ENCODE measurements around the gene CKMT2. TPM values are rescaled to one million over a fixed set of nuclear protein-coding genes. Genes with fewer than 3 reads are reported as not detected.

Gene CKMT2
- total RNA-seq, 1 experiment from 2014 or later: 1.8 TPM

GRCh38 chr5:81230416-81230815 lies 2.7 kb upstream of the CKMT2 start (continued):
- TF ChIP-seq AFF4 (CRISPR knock-in tag; IDR thresholded peaks at IDR 0.05; ENCODE audit: borderline replicate concordance): no peak

- no peaks in the 10 kb centered on the region for H3K9me3 Mint-ChIP-seq
- peak overlapping the region; percentile 81 for H3K4me3 Mint-ChIP-seq
- ChIA-PET POLR2A (interaction anchor here (0.6 to 1.2 kb wide), 3 partner anchors 38 to 139 kb away, joined by 3 to 4 read pairs (median 3); no protein-coding TSS in a partner anchor), CTCF (interaction anchor here (0.5 to 3.4 kb wide), 5 partner anchors 26 to 239 kb away, joined by 3 to 19 read pairs (median 8); partner anchors contain the start of genes ACOT12 and ZCCHC9)
- H3K36me3 Mint-ChIP-seq: 0 out of 2 replicates have a peak, but pooled peaks cover 2% of the 10 kb centered on the region
- no peaks in the 10 kb centered on the region for H3K27me3 Mint-ChIP-seq (ENCODE audit: low read depth)
- no peak for DNase-seq (ENCODE audit: low spot score)
- peaks cover 29% of the 10 kb centered on the region for H3K4me1 Mint-ChIP-seq
- peak overlapping the region; percentile 41; the same call in 1 of the 2 replicates for H3K27ac Mint-ChIP-seq
- ATAC-seq: 0 out of 2 replicates have a peak, but pooled peaks have one; percentile 3
- no peak for TF ChIP-seq ZNF512 (CRISPR knock-in tag; IDR thresholded peaks at IDR 0.05; ENCODE audit: borderline replicate concordance)
- no peak for TF ChIP-seq ATF6 (CRISPR knock-in tag; IDR thresholded peaks at IDR 0.05)
- TF ChIP-seq SOX15 (CRISPR knock-in tag; IDR thresholded peaks at IDR 0.05): no peak
- TF ChIP-seq USF1 (CRISPR knock-in tag; IDR thresholded peaks at IDR 0.05): no peak
- TF ChIP-seq ZBTB21 (CRISPR knock-in tag; IDR thresholded peaks at IDR 0.05; ENCODE audit: borderline replicate concordance): no peak
- TF ChIP-seq OVOL2 (CRISPR knock-in tag; IDR thresholded peaks at IDR 0.05; ENCODE audit: borderline replicate concordance): no peak
- no peak for TF ChIP-seq MXD4 (CRISPR knock-in tag; IDR thresholded peaks at IDR 0.05; ENCODE audit: borderline replicate concordance)
- no peak for TF ChIP-seq CREB1 (CRISPR knock-in tag; IDR thresholded peaks at IDR 0.05)
- TF ChIP-seq NR1H2 (CRISPR knock-in tag; IDR thresholded peaks at IDR 0.05): no peak
- no peak for TF ChIP-seq ZSCAN18 (CRISPR knock-in tag; IDR thresholded peaks at IDR 0.05)
- no peak for TF ChIP-seq ZNF671 (CRISPR knock-in tag; IDR thresholded peaks at IDR 0.05)
- no peak for TF ChIP-seq ZNF219 (CRISPR knock-in tag; IDR thresholded peaks at IDR 0.05; ENCODE audit: borderline replicate concordance)
- no peak for TF ChIP-seq ETV6 (CRISPR knock-in tag; IDR thresholded peaks at IDR 0.05)
- no peak for TF ChIP-seq ARID4B (CRISPR knock-in tag; IDR thresholded peaks at IDR 0.05; ENCODE audit: borderline replicate concordance)
- no peak for TF ChIP-seq CDX4 (CRISPR knock-in tag; IDR thresholded peaks at IDR 0.05; ENCODE audit: borderline replicate concordance)
These were observed 550 bp upstream of the CKMT2 start for GRCh38 chr5:81232464-81233079.

Measured in WTC11 (cell line).